A549 (cell line): ENCODE measurements around the gene FAM221A.

ENCODE experiments used
- KDM1A ChIP-seq: fragments of 200-600 bp; sonication (generic); IDR thresholded peaks from 2 replicates; pipeline ENCODE4 v1.6.1; 2016; ENCODE audit warnings: low read depth, mild to moderate bottlenecking
- MAFK ChIP-seq: fragments of 450-650 bp; IDR thresholded peaks from 2 replicates; pipeline ENCODE4 v1.6.1; 2014; ENCODE audit not compliant: partially characterized antibody
- NFE2L2 ChIP-seq: fragments of 150-350 bp; conservative IDR thresholded peaks from 2 replicates; pipeline ENCODE4 v1.6.1; 2014; ENCODE audit warnings: low read length
- POLR2A ChIP-seq: IDR thresholded peaks from 2 replicates; pipeline ENCODE4 v1.6.1; 2012; ENCODE audit warnings: mild to moderate bottlenecking, low read length
- RCOR1 ChIP-seq: fragments of 150-350 bp; IDR thresholded peaks from 2 replicates; pipeline ENCODE4 v1.6.1; 2014; ENCODE audit warnings: antibody characterized with exemption, low read length, low read depth
- RNF2 ChIP-seq: fragments of 200-600 bp; sonication (generic); IDR thresholded peaks from 2 replicates; pipeline ENCODE4 v1.6.1; 2016; ENCODE audit warnings: low read depth, mild to moderate bottlenecking, antibody characterized with exemption, moderate library complexity, borderline replicate concordance
- TF ChIP-seq, protein P1 (sequence below): fragments of >200 bp; sonication (Bioruptor Twin); formaldehyde crosslinking; IDR thresholded peaks from 3 replicates; pipeline ENCODE4 v1.5.1; 2016

- TF ChIP-seq KDM1A (no peak), RNF2 (no peak), POLR2A (no peak), MAFK (no peak), RCOR1 (no peak), NFE2L2 (no peak)
- TF ChIP-seq, protein P1, sequence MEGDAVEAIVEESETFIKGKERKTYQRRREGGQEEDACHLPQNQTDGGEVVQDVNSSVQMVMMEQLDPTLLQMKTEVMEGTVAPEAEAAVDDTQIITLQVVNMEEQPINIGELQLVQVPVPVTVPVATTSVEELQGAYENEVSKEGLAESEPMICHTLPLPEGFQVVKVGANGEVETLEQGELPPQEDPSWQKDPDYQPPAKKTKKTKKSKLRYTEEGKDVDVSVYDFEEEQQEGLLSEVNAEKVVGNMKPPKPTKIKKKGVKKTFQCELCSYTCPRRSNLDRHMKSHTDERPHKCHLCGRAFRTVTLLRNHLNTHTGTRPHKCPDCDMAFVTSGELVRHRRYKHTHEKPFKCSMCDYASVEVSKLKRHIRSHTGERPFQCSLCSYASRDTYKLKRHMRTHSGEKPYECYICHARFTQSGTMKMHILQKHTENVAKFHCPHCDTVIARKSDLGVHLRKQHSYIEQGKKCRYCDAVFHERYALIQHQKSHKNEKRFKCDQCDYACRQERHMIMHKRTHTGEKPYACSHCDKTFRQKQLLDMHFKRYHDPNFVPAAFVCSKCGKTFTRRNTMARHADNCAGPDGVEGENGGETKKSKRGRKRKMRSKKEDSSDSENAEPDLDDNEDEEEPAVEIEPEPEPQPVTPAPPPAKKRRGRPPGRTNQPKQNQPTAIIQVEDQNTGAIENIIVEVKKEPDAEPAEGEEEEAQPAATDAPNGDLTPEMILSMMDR = no peak
These were observed 24.6 kb upstream of the FAM221A start for GRCh38 chr7:23655433-23655832.
